Adrenal gland (tissue), 12 donors: Measurements from ENCODE around the gene ORAI2. TPM values are rescaled to one million over a fixed set of nuclear protein-coding genes. Genes with fewer than 3 reads are reported as not detected.

Experiments
- DNase-seq, 7 donors: peaks; one replicate each; pipeline ENCODE4 v3.0.0-alpha.2; 2019 to 2020
- H3K27ac ChIP-seq, 5 donors: fragments of 200-600 bp; sonication (generic) in 4 of 5; 1 replicate in 3 of 5; 2 replicates in 2 of 5; pipeline versions ENCODE4 v1.5.1 to v1.8.0; 2016 to 2020; ENCODE audit warnings: mild to moderate bottlenecking in 1 of 5
- H3K27me3 ChIP-seq: fragments of 200-600 bp; 2 replicates; pipeline ENCODE4 v1.8.0; 2021
- H3K36me3 ChIP-seq, 2 donors: fragments of 200-600 bp; replicated peaks in 1 of 2; 1 replicate in 1 of 2; 2 replicates in 1 of 2; pipeline versions ENCODE4 v1.5.1 to v1.8.0; 2018 to 2022
- H3K4me1 ChIP-seq, 2 donors: fragments of 200-600 bp; replicated peaks in 1 of 2; 1 replicate in 1 of 2; 2 replicates in 1 of 2; pipeline versions ENCODE4 v1.5.1 to v1.8.0; 2018 to 2021
- H3K4me3 ChIP-seq, 4 donors: fragments of 200-600 bp; sonication (generic) in 3 of 4; one replicate each; pipeline ENCODE4 v1.5.1; 2016 to 2018
- H3K9me3 ChIP-seq, 3 donors: fragments of 200-600 bp; sonication (generic) in 1 of 3; replicated peaks in 1 of 3; 1 replicate in 2 of 3; 2 replicates in 1 of 3; pipeline versions ENCODE4 v1.5.1 to v1.8.0; 2016 to 2021
- CTCF ChIP-seq, 6 experiments: fragments of 450-650 bp in 4 of 6; fragments of 200-600 bp in 2 of 6; sonication (generic) in 1 of 6; IDR thresholded peaks; 1 replicate in 5 of 6; 2 replicates in 1 of 6; pipeline versions ENCODE4 v1.5.1 to v1.8.0; 2016 to 2021; ENCODE audit warnings: antibody characterized with exemption in 6 of 6, mild to moderate bottlenecking in 2 of 6, moderate library complexity in 1 of 6
- POLR2A ChIP-seq, 2 donors: fragments of 450-650 bp; IDR thresholded peaks; one replicate each; pipeline ENCODE4 v1.6.1; 2017; ENCODE audit warnings: antibody characterized with exemption in 2 of 2, mild to moderate bottlenecking in 2 of 2, moderate library complexity in 1 of 2
- WGBS, 4 donors: extraction: QIAGEN DNeasy Blood & Tissue Kit in 2 of 4; methylation state at CpG; one replicate each; pipeline versions ENCODE4 v1.1.5 to v1.1.7; 2013 to 2017; 5-methylcytosine and 5-hydroxymethylcytosine counted together
- intact Hi-C, 2 donors: fragments of 100-400 bp; cut with DNase I; formaldehyde crosslinking; loops; one replicate each; pipeline versions ENCODE4 v1.14.1 to v1.15.0; 2022 to 2023
- polyA plus RNA-seq, 3 donors: library from polyadenylated mRNA; stranded (reverse); fragments of 200-250 nt in 2 of 3; fragments of 350-450 nt in 1 of 3; fragmentation: Illumina TruSeq in 1 of 3; extraction: RNeasy Lipid Tissue Mini Kit (QIAGEN cat#74804) in 1 of 3; gene quantifications; one replicate each; pipeline ENCODE4 v1.2.3, GENCODE V29; 2013 to 2014
- total RNA-seq, 9 donors: library from RNA; depleted of rRNA in 4 of 9; stranded (reverse); fragments of >200 nt in 4 of 9; fragments of 120-200 nt in 1 of 9; fragmentation: NEBNext Ultra II Directional in 1 of 9; extraction: Animal tissue kit (Norgen Biotek cat#: 25700) in 1 of 9; gene quantifications; one replicate each; pipeline versions ENCODE4 v1.1.0 to v1.2.4, GENCODE V29; 2013 to 2023
- donor health status: healthy with polysubstance abuse.
- donor health status: Bipolar disorder and iron deficiency.
- donor health status: DM: yes; HTN: yes; CAD: no.
- donor health status: DM: no; HTN: no; CAD: no.
- donor health status: DM: no; HTN: no; CAD: no.
- donor health status: DM: yes; HTN: yes; CAD: no.

Gene ORAI2
- total and polyA plus RNA-seq, 12 donors: 6.9 to 110 (median 32.1) TPM

GRCh38 chr7:102455596-102455995 is 22.2 kb downstream of the ORAI2 start:
- H3K27ac ChIP-seq: no peak overlapping the region
- no peaks in the 10 kb centered on the region for H3K9me3 ChIP-seq
- H3K4me3 ChIP-seq: no peak overlapping the region
- H3K27me3 ChIP-seq: no peaks in the 10 kb centered on the region
- TF ChIP-seq POLR2A (IDR thresholded peaks at IDR 0.05) (no peak), CTCF (IDR thresholded peaks at IDR 0.05) (no peak)
- 89 to 100% (median 92%) methylated on average over 1 to 11 of the region's 11 CpGs for WGBS, 4 donors
- H3K4me1 ChIP-seq: no peaks in the 10 kb centered on the region
- peaks cover 0 to 39% of the 10 kb centered on the region in 2 donors for H3K36me3 ChIP-seq
- intact Hi-C loops: loop anchor here (10.0 kb wide), 2 partner anchors 161 to 171 kb away; partner anchors contain the start of gene SH2B2 (in 1 of the 2)
- no peak for DNase-seq

- TF ChIP-seq CTCF (IDR thresholded peaks at IDR 0.05) (no peak), POLR2A (IDR thresholded peaks at IDR 0.05) (no peak)
- intact Hi-C loops: loop anchor here (10.0 kb wide), 2 partner anchors 162 to 172 kb away; partner anchors contain the start of gene SH2B2 (in 1 of the 2)
- H3K36me3 ChIP-seq: peaks cover 0 to 39% of the 10 kb centered on the region in 2 donors
- no peaks in the 10 kb centered on the region for H3K27me3 ChIP-seq
- no peaks in the 10 kb centered on the region for H3K9me3 ChIP-seq
- no peak for DNase-seq
- H3K4me1 ChIP-seq: no peaks in the 10 kb centered on the region
- H3K4me3 ChIP-seq: no peak overlapping the region
- WGBS, 4 donors: 84 to 92% (median 87%) methylated on average over 6 to 10 of the region's 10 CpGs
- no peak overlapping the region for H3K27ac ChIP-seq
These were observed 23.0 kb downstream of the ORAI2 start for GRCh38 chr7:102456327-102456726.

- H3K27ac ChIP-seq: no peak overlapping the region
- no peaks in the 10 kb centered on the region for H3K4me1 ChIP-seq
- no peak for DNase-seq
- no peaks in the 10 kb centered on the region for H3K27me3 ChIP-seq
- intact Hi-C loops: loop anchor here (10.0 kb wide), 2 partner anchors 163 to 173 kb away; partner anchors contain the start of gene SH2B2 (in 1 of the 2)
- no peak overlapping the region for H3K4me3 ChIP-seq
- WGBS, 4 donors: 92 to 95% (median 94%) methylated on average over 11 to 40 of the region's 40 CpGs
- TF ChIP-seq CTCF (IDR thresholded peaks at IDR 0.05) (no peak), POLR2A (IDR thresholded peaks at IDR 0.05) (no peak)
- H3K36me3 ChIP-seq: peaks cover 0 to 39% of the 10 kb centered on the region in 2 donors
- no peaks in the 10 kb centered on the region for H3K9me3 ChIP-seq
These were observed 24.1 kb downstream of the ORAI2 start for GRCh38 chr7:102457352-102457924.

GRCh38 chr7:102459221-102459844 is 26.0 kb downstream of the ORAI2 start:
- Histone ChIP-seq H3K36me3 (peaks cover 0 to 39% of the 10 kb centered on the region in 2 donors), H3K4me3 (no peak overlapping the region), H3K4me1 (peaks cover 7 to 10% of the 10 kb centered on the region in 2 donors), H3K27ac (no peak overlapping the region), H3K9me3 (no peaks in the 10 kb centered on the region), H3K27me3 (no peaks in the 10 kb centered on the region)
- TF ChIP-seq POLR2A (IDR thresholded peaks at IDR 0.05) (no peak), CTCF (IDR thresholded peaks at IDR 0.05) (no peak)
- intact Hi-C loops: loop anchor here (10.0 kb wide), 2 partner anchors 165 to 175 kb away; partner anchors contain the start of gene SH2B2 (in 1 of the 2)
- 89 to 96% (median 95%) methylated on average over 16 to 24 of the region's 24 CpGs for WGBS, 4 donors
- DNase-seq: no peak
